Measurements from ENCODE around the gene TNFSF10.

- no peak for TF ChIP-seq CTCF (conservative IDR thresholded peaks at IDR 0.05; ENCODE audit: low read length)
- no peak for TF ChIP-seq EZH2phosphoT487 (IDR thresholded peaks at IDR 0.05; ENCODE audit: borderline replicate concordance)
Observed at GRCh38 chr3:172522871-172523818, at the start of gene TNFSF10.

All from Loucy (cell line).